ENCODE results near the gene PPP1R7.
"Not testable (repeated sequence)": the region's sequence is repeated elsewhere in the genome, so short reads cannot be mapped to it uniquely, and the experiment has no call there.

DNA sequence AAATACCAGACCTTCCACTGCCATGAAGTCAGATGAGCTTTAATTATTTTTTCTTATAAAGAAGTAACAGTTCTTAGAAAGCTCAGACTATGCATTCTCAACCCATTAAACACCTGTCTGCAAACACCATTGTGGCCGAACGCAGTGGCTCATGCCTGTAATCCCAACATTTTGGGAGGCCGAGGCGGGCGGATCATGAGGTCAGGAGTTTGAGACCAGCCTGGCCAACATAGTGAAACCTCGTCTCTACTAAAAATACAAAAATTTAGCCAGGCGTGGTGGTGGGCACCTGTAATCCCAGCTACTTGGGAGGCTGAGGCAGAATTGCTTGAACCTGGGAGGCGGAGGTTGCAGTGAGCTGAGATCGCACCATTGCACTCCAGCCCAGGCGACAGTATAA lies 45.7 kb upstream of the PPP1R7 start:
- TF ChIP-seq WT1 (tag by site-specific recombination; IDR thresholded peaks at IDR 0.05); ZNF404 (tag by site-specific recombination; IDR thresholded peaks at IDR 0.05); ZNF629 (tag by site-specific recombination; IDR thresholded peaks at IDR 0.05); ZNF707 (tag by site-specific recombination; IDR thresholded peaks at IDR 0.05); MYNN (tag by site-specific recombination; IDR thresholded peaks at IDR 0.05; ENCODE audit: borderline replicate concordance); BCL11A (tag by site-specific recombination; IDR thresholded peaks at IDR 0.05; ENCODE audit: low read depth): not testable (repeated sequence)
